ENCODE results near the gene TIGD1. TPM values are rescaled to one million over a fixed set of nuclear protein-coding genes. Genes with fewer than 3 reads are reported as not detected.
A peak's percentile ranks its signal among the peaks of the same experiment; 100 is the strongest.
"Not testable (repeated sequence)": the region's sequence is repeated elsewhere in the genome, so short reads cannot be mapped to it uniquely, and the experiment has no call there.

The TIGD1 gene
- total RNA-seq, 1 experiment from 2014 or later, result 7.0 TPM

- DNase-seq (ENCODE audit: low spot score), result not testable (repeated sequence)
Measured at GRCh38 chr2:232570481-232570880, 20.1 kb upstream of the TIGD1 start.

- no peak for DNase-seq (ENCODE audit: low spot score)
Measured at GRCh38 chr2:232569541-232569940, 19.2 kb upstream of the TIGD1 start.

- DNase-seq (ENCODE audit: low spot score), result no peak
Measured at GRCh38 chr2:232568161-232568560, 17.8 kb upstream of the TIGD1 start.

GRCh38 chr2:232567721-232568120, 17.4 kb upstream of the TIGD1 start:
- DNase-seq (ENCODE audit: low spot score), result no peak

GRCh38 chr2:232563580-232563979, 13.2 kb upstream of the TIGD1 start:
- DNase-seq (ENCODE audit: low spot score), result no peak

- DNase-seq (ENCODE audit: low spot score), result no peak
Measured at GRCh38 chr2:232562515-232563151, 12.3 kb upstream of the TIGD1 start.

- DNase-seq (ENCODE audit: low spot score), result no peak
Measured at GRCh38 chr2:232556426-232556825, 6.1 kb upstream of the TIGD1 start.

GRCh38 chr2:232551776-232552175, 1.4 kb upstream of the TIGD1 start:
- no peak for DNase-seq (ENCODE audit: low spot score)

- no peak for DNase-seq (ENCODE audit: low spot score)
Measured at GRCh38 chr2:232551250-232551638, 887 bp upstream of the TIGD1 start.

GRCh38 chr2:232549655-232550353, 553 bp downstream of the TIGD1 start:
- peak; percentile 30 for DNase-seq (ENCODE audit: low spot score)

GRCh38 chr2:232547991-232548390, 2.4 kb downstream of the TIGD1 start:
- DNase-seq (ENCODE audit: low spot score), result no peak

GRCh38 chr2:232545511-232546375, 4.6 kb downstream of the TIGD1 start:
- DNase-seq (ENCODE audit: low spot score), result no peak

GRCh38 chr2:232544674-232545073, 5.7 kb downstream of the TIGD1 start:
- DNase-seq (ENCODE audit: low spot score), result no peak

GRCh38 chr2:232543928-232544631, 6.3 kb downstream of the TIGD1 start:
- no peak for DNase-seq (ENCODE audit: low spot score)

- DNase-seq (ENCODE audit: low spot score), result no peak
Measured at GRCh38 chr2:232543491-232543890, 6.9 kb downstream of the TIGD1 start.

- no peak for DNase-seq (ENCODE audit: low spot score)
Measured at GRCh38 chr2:232542715-232543467, 7.5 kb downstream of the TIGD1 start.

- no peak for DNase-seq (ENCODE audit: low spot score)
Measured at GRCh38 chr2:232541961-232542714, 8.2 kb downstream of the TIGD1 start.

- DNase-seq (ENCODE audit: low spot score), result no peak
Measured at GRCh38 chr2:232541195-232541960, 9.0 kb downstream of the TIGD1 start.

- DNase-seq (ENCODE audit: low spot score), result no peak
Measured at GRCh38 chr2:232540441-232541041, 9.8 kb downstream of the TIGD1 start.

All from HT-29 (cell line).